Measurements from ENCODE around the gene CXCR5.

DNA sequence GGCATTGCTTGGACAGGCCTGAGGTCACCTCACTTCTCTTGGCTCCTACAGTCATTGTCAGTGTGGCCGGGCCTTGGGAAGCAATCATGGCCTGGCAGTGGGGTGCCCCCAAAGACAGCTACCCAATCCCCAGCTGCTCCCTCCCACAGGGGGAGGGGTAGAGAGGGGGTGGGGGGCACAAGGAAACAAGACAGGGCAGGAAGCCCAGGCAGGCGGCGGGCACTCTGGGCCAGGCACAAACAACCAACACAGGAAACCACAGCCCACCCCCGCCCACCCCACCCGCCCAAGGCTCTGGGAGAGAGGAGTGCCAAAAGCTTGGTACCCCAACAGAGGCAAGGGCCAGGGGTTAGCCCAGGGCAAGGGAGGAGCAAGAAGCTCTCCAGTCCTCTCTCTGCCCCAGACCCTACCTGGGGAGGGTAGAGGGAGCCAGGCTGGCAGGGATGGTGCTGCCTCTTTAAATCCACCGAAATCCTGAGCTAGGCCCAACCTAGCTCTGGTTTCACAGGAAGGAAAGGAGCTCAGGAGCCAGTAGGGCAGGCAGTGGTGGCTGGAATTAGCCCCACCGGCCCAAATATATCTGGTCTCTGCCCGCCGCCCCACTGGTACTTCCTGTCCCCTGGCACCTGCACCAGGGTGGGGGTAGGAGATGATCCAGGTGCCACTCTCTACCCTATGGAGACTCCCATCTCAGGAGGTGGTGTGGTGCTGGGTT, 29.9 kb downstream of the CXCR5 start:
- TF ChIP-seq, protein P1, sequence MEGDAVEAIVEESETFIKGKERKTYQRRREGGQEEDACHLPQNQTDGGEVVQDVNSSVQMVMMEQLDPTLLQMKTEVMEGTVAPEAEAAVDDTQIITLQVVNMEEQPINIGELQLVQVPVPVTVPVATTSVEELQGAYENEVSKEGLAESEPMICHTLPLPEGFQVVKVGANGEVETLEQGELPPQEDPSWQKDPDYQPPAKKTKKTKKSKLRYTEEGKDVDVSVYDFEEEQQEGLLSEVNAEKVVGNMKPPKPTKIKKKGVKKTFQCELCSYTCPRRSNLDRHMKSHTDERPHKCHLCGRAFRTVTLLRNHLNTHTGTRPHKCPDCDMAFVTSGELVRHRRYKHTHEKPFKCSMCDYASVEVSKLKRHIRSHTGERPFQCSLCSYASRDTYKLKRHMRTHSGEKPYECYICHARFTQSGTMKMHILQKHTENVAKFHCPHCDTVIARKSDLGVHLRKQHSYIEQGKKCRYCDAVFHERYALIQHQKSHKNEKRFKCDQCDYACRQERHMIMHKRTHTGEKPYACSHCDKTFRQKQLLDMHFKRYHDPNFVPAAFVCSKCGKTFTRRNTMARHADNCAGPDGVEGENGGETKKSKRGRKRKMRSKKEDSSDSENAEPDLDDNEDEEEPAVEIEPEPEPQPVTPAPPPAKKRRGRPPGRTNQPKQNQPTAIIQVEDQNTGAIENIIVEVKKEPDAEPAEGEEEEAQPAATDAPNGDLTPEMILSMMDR (IDR thresholded peaks at IDR 0.05): no peak
- TF ChIP-seq POLR2AphosphoS5 (IDR thresholded peaks at IDR 0.05): no peak
- no peak for TF ChIP-seq EP300 (IDR thresholded peaks at IDR 0.05)

All from esophagus muscularis mucosa (tissue), 4 donors.